Measurements from ENCODE around the gene TNRC6C. TPM values are rescaled to one million over a fixed set of nuclear protein-coding genes. Genes with fewer than 3 reads are reported as not detected.

TNRC6C gene
- total and polyA plus RNA-seq, 2 experiments from 2014 or later = 10.1 to 16.6 TPM

GRCh38 chr17:78053777-78054468 is 95.4 kb downstream of the TNRC6C start:
- Mint-ChIP-seq H3K27ac (no peak overlapping the region), H3K27me3 (ENCODE audit: insufficient read depth, low read depth, poor library complexity) (peaks cover 8% of the 10 kb centered on the region), H3K36me3 (ENCODE audit: low read depth) (peaks cover 50% of the 10 kb centered on the region), H3K9me3 (no peaks in the 10 kb centered on the region), H3K4me3 (no peak overlapping the region), H3K4me1 (peaks cover 6% of the 10 kb centered on the region; the same call in 2 of the 3 replicates)
- no peak for ATAC-seq
- no peak for DNase-seq (ENCODE audit: low spot score)
- Histone ChIP-seq H3K27ac (ENCODE audit: low read depth) (no peak overlapping the region), H3K4me2 (no peak overlapping the region), H2AFZ (no peak overlapping the region), H3K9me2 (ENCODE audit: insufficient read depth) (peaks cover 7% of the 10 kb centered on the region; the same call in 1 of the 2 replicates), H3K4me1 (ENCODE audit: insufficient read depth) (no peaks in the 10 kb centered on the region), H3K27me3 (ENCODE audit: insufficient read depth) (no peaks in the 10 kb centered on the region), H3K36me3 (ENCODE audit: insufficient read depth) (peaks cover 10% of the 10 kb centered on the region; the same call in 1 of the 2 replicates), H4K20me1 (replicated peaks; ENCODE audit: insufficient read depth) (peaks cover 8% of the 10 kb centered on the region; the same call in 1 of the 2 replicates), H3K4me3 (no peak overlapping the region), H3K79me2 (replicated peaks; ENCODE audit: insufficient read depth) (no peaks in the 10 kb centered on the region), H3F3A (replicated peaks; ENCODE audit: low read depth) (no peaks in the 10 kb centered on the region)
- no peak for TF ChIP-seq ETS1 (IDR thresholded peaks at IDR 0.05)
- TF ChIP-seq JUNB (IDR thresholded peaks at IDR 0.05; ENCODE audit: unreplicated experiment) = no peak
- TF ChIP-seq POLR2AphosphoS5 (IDR thresholded peaks at IDR 0.05; ENCODE audit: low read depth) = no peak
- no peak for TF ChIP-seq STAT1 (IDR thresholded peaks at IDR 0.05; ENCODE audit: unreplicated experiment)
- no peak for TF ChIP-seq CREB1 (CRISPR knock-in tag; IDR thresholded peaks at IDR 0.05; ENCODE audit: low read depth)
- TF ChIP-seq ZNF462 (CRISPR knock-in tag; IDR thresholded peaks at IDR 0.05) = no peak
- no peak for TF ChIP-seq EZH2phosphoT487 (IDR thresholded peaks at IDR 0.05; ENCODE audit: unreplicated experiment)
- no peak for TF ChIP-seq ZNF114 (CRISPR knock-in tag; IDR thresholded peaks at IDR 0.05)
- no peak for TF ChIP-seq ZNF331 (CRISPR knock-in tag; IDR thresholded peaks at IDR 0.05; ENCODE audit: low read depth)
- TF ChIP-seq NANOG (IDR thresholded peaks at IDR 0.05; ENCODE audit: borderline replicate concordance) = no peak
- TF ChIP-seq, protein P1, sequence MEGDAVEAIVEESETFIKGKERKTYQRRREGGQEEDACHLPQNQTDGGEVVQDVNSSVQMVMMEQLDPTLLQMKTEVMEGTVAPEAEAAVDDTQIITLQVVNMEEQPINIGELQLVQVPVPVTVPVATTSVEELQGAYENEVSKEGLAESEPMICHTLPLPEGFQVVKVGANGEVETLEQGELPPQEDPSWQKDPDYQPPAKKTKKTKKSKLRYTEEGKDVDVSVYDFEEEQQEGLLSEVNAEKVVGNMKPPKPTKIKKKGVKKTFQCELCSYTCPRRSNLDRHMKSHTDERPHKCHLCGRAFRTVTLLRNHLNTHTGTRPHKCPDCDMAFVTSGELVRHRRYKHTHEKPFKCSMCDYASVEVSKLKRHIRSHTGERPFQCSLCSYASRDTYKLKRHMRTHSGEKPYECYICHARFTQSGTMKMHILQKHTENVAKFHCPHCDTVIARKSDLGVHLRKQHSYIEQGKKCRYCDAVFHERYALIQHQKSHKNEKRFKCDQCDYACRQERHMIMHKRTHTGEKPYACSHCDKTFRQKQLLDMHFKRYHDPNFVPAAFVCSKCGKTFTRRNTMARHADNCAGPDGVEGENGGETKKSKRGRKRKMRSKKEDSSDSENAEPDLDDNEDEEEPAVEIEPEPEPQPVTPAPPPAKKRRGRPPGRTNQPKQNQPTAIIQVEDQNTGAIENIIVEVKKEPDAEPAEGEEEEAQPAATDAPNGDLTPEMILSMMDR (conservative IDR thresholded peaks at IDR 0.05; ENCODE audit: low read depth in 2 of 2) = no peak
- TF ChIP-seq, protein P2, sequence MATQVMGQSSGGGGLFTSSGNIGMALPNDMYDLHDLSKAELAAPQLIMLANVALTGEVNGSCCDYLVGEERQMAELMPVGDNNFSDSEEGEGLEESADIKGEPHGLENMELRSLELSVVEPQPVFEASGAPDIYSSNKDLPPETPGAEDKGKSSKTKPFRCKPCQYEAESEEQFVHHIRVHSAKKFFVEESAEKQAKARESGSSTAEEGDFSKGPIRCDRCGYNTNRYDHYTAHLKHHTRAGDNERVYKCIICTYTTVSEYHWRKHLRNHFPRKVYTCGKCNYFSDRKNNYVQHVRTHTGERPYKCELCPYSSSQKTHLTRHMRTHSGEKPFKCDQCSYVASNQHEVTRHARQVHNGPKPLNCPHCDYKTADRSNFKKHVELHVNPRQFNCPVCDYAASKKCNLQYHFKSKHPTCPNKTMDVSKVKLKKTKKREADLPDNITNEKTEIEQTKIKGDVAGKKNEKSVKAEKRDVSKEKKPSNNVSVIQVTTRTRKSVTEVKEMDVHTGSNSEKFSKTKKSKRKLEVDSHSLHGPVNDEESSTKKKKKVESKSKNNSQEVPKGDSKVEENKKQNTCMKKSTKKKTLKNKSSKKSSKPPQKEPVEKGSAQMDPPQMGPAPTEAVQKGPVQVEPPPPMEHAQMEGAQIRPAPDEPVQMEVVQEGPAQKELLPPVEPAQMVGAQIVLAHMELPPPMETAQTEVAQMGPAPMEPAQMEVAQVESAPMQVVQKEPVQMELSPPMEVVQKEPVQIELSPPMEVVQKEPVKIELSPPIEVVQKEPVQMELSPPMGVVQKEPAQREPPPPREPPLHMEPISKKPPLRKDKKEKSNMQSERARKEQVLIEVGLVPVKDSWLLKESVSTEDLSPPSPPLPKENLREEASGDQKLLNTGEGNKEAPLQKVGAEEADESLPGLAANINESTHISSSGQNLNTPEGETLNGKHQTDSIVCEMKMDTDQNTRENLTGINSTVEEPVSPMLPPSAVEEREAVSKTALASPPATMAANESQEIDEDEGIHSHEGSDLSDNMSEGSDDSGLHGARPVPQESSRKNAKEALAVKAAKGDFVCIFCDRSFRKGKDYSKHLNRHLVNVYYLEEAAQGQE (IDR thresholded peaks at IDR 0.05; ENCODE audit: unreplicated experiment) = no peak
- no peak for TF ChIP-seq EZH2 (IDR thresholded peaks at IDR 0.05; ENCODE audit: low read depth, unreplicated experiment)

Measured in GM23338 (cell line).